Esophagus muscularis mucosa (tissue), 4 donors: Measurements from ENCODE around the gene ARL6IP4. TPM values are rescaled to one million over a fixed set of nuclear protein-coding genes. Genes with fewer than 3 reads are reported as not detected.

Experiments
- DNase-seq: peaks from one replicate; pipeline ENCODE4 v3.0.0-alpha.2; 2017; ENCODE audit errors: extremely low spot score
- H3K27ac ChIP-seq, 4 donors: fragments of 200-600 bp; sonication (generic); replicated peaks in 1 of 4; 1 replicate in 3 of 4; 2 replicates in 1 of 4; pipeline ENCODE4 v1.5.1; 2016 to 2019; ENCODE audit warnings: mild to moderate bottlenecking in 1 of 4
- H3K27me3 ChIP-seq, 4 donors: fragments of 200-600 bp; sonication (generic); one replicate each; pipeline versions ENCODE4 v1.5.1 to v1.6.0; 2016 to 2019
- H3K36me3 ChIP-seq, 4 donors: fragments of 200-600 bp; sonication (generic); one replicate each; pipeline ENCODE4 v1.5.1; 2016 to 2019
- H3K4me1 ChIP-seq, 4 donors: fragments of 200-600 bp; sonication (generic); one replicate each; pipeline ENCODE4 v1.5.1; 2016 to 2019
- H3K4me3 ChIP-seq, 4 donors: fragments of 200-600 bp; sonication (generic); 1 replicate in 2 of 4; 2 replicates in 2 of 4; pipeline ENCODE4 v1.5.1; 2016 to 2019; ENCODE audit warnings: mild to moderate bottlenecking in 4 of 4, moderate library complexity in 1 of 4
- H3K9me3 ChIP-seq, 4 donors: fragments of 200-600 bp; sonication (generic); 1 replicate in 3 of 4; 2 replicates in 1 of 4; pipeline ENCODE4 v1.5.1; 2016 to 2019
- EP300 ChIP-seq: sonication (generic); formaldehyde crosslinking; IDR thresholded peaks from one replicate; pipeline ENCODE4 v1.6.1; 2017; ENCODE audit warnings: antibody characterized with exemption
- POLR2A ChIP-seq: fragments of 450-650 bp; IDR thresholded peaks from one replicate; pipeline ENCODE4 v1.6.1; 2017; ENCODE audit warnings: antibody characterized with exemption, moderate library complexity, mild to moderate bottlenecking, low read depth
- POLR2AphosphoS5 ChIP-seq, 2 donors: sonication (generic); formaldehyde crosslinking; IDR thresholded peaks; one replicate each; pipeline ENCODE4 v1.6.1; 2017; ENCODE audit warnings: antibody characterized with exemption in 2 of 2
- WGBS: methylation state at CpG from one replicate; pipeline ENCODE4 v1.1.5; 2018; 5-methylcytosine and 5-hydroxymethylcytosine counted together
- intact Hi-C: fragments of 100-400 bp; cut with DNase I; formaldehyde crosslinking; loops from one replicate; pipeline ENCODE4 v1.15.1; 2023
- total RNA-seq, 4 donors: library from RNA; depleted of rRNA; stranded (reverse); fragments of >200 nt; gene quantifications; one replicate each; pipeline versions ENCODE4 v1.1.0 to v1.2.1, GENCODE V29; 2016
- TF ChIP-seq, protein P1 (sequence below), 3 experiments: fragments of 200-600 bp in 2 of 3; fragments of 450-650 bp in 1 of 3; sonication (generic) in 2 of 3; IDR thresholded peaks; one replicate each; pipeline ENCODE4 v1.5.1; 2017 to 2019; ENCODE audit warnings: antibody characterized with exemption in 3 of 3, mild to moderate bottlenecking in 2 of 3, moderate library complexity in 1 of 3

ARL6IP4 gene
- total RNA-seq, 4 donors from 2014 or later = 262 to 318 (median 288) TPM

DNA sequence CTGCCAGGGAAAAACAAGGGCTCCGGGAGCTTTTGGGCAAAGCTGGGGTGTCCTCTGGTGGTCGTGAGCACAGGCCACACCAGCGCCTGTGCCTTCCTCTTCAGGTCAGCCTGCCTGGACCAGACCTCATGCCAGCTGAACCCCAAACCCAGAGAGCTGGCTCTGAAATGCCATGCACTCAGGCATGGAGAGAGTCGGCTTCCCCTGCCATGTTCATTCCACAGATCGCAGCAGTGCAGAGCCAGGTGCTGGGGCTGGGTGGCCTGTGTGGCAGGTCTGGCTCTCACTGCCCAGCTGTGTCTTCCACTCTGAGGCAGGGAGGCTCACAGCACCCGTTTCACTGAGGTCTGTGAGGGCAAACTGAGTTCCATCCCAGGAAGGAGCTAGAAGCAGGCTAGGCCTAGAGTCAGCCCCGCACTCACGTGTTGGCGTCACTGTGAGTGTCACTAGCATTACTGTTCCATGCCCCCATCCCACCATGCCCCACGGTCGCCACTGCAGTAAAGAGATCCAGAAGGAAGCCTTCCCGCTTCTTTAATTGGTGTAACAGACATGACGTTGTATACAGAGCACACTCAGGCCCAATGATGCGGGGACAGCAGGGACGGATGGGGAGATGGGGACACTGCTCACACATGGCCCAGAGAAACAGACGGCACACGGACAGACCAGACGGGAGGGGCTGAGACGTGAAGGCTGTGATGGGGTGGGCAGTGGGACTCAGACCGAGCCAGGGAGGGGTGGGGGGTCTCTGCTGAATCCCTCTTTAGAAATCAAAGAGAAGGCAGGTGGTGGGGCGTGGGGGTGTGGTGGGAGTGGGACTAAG lies 2.7 kb downstream of the ARL6IP4 start:
- Histone ChIP-seq H3K27me3 (no peaks in the 10 kb centered on the region), H3K36me3 (peaks cover 14 to 53% (median 43%) of the 10 kb centered on the region in 4 donors), H3K9me3 (no peaks in the 10 kb centered on the region), H3K4me1 (peaks cover 59 to 71% (median 68%) of the 10 kb centered on the region in 4 donors), H3K4me3 (no peak overlapping the region), H3K27ac (peak overlapping the region; percentile 71 to 96 (median 89))
- DNase-seq = no peak
- no peak for TF ChIP-seq POLR2AphosphoS5 (IDR thresholded peaks at IDR 0.05)
- TF ChIP-seq, protein P1, sequence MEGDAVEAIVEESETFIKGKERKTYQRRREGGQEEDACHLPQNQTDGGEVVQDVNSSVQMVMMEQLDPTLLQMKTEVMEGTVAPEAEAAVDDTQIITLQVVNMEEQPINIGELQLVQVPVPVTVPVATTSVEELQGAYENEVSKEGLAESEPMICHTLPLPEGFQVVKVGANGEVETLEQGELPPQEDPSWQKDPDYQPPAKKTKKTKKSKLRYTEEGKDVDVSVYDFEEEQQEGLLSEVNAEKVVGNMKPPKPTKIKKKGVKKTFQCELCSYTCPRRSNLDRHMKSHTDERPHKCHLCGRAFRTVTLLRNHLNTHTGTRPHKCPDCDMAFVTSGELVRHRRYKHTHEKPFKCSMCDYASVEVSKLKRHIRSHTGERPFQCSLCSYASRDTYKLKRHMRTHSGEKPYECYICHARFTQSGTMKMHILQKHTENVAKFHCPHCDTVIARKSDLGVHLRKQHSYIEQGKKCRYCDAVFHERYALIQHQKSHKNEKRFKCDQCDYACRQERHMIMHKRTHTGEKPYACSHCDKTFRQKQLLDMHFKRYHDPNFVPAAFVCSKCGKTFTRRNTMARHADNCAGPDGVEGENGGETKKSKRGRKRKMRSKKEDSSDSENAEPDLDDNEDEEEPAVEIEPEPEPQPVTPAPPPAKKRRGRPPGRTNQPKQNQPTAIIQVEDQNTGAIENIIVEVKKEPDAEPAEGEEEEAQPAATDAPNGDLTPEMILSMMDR (IDR thresholded peaks at IDR 0.05) = no peak
- TF ChIP-seq POLR2A = no peak
- no peak for TF ChIP-seq EP300
- intact Hi-C loops = loop anchor here (5.0 kb wide), 1 partner anchor 254 kb away; no protein-coding TSS in a partner anchor
- 55% methylated on average over 18 of the region's 21 CpGs for WGBS

GRCh38 chr12:122983789-122984515 lies 3.5 kb downstream of the ARL6IP4 start:
- peaks cover 54 to 64% (median 62%) of the 10 kb centered on the region in 4 donors for H3K4me1 ChIP-seq
- peak overlapping the region; percentile 66 to 89 (median 80) for H3K27ac ChIP-seq
- WGBS = 24% methylated on average over 2 of the region's 9 CpGs
- H3K27me3 ChIP-seq = no peaks in the 10 kb centered on the region
- no peaks in the 10 kb centered on the region for H3K9me3 ChIP-seq
- TF ChIP-seq POLR2AphosphoS5 (IDR thresholded peaks at IDR 0.05) (no peak), POLR2A (no peak), EP300 (no peak)
- TF ChIP-seq, protein P1 (IDR thresholded peaks at IDR 0.05) = no peak
- intact Hi-C loops = loop anchor here (5.0 kb wide), 1 partner anchor 253 kb away; no protein-coding TSS in a partner anchor
- peak overlapping the region in 1 of 4 donors; percentile 15 for H3K4me3 ChIP-seq
- peaks cover 14 to 56% (median 49%) of the 10 kb centered on the region in 4 donors for H3K36me3 ChIP-seq
- no peak for DNase-seq

- intact Hi-C loops = loop anchor here (5.0 kb wide), 1 partner anchor 253 kb away; no protein-coding TSS in a partner anchor
- Histone ChIP-seq H3K9me3 (no peaks in the 10 kb centered on the region), H3K36me3 (peaks cover 14 to 64% (median 56%) of the 10 kb centered on the region in 4 donors), H3K4me1 (peaks cover 46 to 55% (median 54%) of the 10 kb centered on the region in 4 donors), H3K27me3 (no peaks in the 10 kb centered on the region), H3K4me3 (peak overlapping the region; percentile 15 to 25 (median 18)), H3K27ac (peak overlapping the region; percentile 66 to 89 (median 80))
- no peak for DNase-seq
- 32% methylated on average over 30 of the region's 34 CpGs for WGBS
- TF ChIP-seq EP300 (no peak), POLR2AphosphoS5 (IDR thresholded peaks at IDR 0.05) (no peak), POLR2A (no peak)
- TF ChIP-seq, protein P1 (IDR thresholded peaks at IDR 0.05) = no peak
Observed at GRCh38 chr12:122984612-122985337, 4.3 kb downstream of the ARL6IP4 start.
